T-helper 2 cell (primary cell): Measurements from ENCODE around the gene PLXNA2.

ENCODE experiments used
- DNase-seq, 5 experiments: peaks; one replicate each; pipeline versions ENCODE4 v3.0.0 to v3.0.0-alpha.2; 2012 to 2022

PLXNA2 gene

DNA sequence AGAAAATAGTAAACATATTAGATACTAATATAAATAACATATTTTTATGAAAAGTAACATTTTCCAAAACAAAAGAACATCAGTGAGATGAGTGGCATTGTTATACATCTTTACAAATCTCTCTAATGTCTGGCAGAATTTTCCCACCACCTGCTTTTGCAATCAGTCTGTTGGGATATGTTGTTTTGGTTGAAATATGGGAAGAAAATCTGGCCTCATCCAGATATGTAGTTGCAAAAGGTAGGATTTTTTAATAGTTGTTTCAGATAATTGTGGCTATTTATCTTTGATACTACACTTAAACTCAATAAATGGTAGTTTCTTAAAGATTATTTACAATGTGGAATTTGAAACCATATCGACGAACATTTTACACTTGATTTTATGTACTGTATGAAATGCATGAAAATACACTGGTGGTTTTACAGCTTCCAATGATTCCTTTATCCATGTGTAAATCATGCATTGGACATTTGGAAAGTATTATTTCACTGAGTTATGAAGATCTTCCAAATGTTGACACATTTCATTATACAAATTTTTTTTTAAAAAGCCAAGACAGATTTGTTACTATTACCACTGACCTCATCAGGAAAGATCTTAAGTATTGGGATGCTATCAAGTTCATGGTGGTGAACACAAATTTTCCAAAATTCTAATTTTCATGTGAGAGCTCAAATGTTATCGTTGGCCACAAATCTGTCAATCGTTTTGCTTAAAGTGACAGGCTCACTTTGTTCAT, 259.2 kb downstream of the PLXNA2 start:
- no peak for DNase-seq

DNA sequence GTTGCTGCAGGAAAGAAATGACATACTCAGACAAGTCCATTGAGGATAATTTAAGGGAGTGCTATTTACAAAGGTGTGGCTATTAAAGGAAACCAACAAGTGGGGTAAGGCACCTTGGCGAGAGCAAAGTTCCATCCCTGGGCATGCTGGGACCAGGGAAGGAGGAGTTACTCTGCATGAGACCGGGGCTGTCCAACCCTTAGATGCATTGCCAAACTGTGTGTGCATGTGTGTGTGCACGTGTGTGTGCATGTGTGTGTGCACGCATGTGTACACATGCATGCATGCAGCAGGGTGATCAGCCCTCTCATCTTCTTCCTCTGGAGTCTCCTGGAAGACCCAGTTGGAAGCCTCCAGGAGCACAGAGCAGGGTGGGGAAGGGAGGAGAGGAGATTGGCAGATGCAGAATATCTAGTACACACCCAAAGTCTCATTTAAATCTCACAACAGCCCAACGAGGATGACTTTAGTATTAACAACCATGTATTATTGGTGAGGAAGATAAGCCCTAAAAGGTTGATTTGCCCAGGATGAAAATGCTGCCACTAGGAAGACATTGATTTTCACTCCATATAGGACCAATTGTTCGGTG, 261.0 kb downstream of the PLXNA2 start:
- no peak for DNase-seq

DNA sequence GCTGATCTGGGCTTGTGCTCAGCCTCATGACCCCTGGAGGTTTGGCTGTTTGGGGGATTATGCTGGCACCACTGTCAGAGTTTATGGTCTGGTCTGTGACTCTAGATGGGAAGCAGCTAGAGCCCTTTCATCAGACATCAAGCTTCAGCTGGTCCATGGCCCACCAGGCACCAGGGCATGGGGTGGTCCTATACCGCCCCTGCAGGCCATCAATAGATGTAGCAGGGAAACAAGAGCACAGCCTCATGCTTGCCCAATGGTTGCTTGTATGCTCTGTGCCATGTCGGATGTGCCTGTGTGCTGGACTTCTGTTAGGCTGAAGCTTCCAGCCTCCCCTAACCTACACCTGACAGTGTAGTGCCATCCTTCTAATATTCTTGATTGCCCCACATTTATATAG, 262.2 kb downstream of the PLXNA2 start:
- no peak for DNase-seq

GRCh38 chr1:207978441-207978840, 265.7 kb downstream of the PLXNA2 start:
- no peak for DNase-seq

DNA sequence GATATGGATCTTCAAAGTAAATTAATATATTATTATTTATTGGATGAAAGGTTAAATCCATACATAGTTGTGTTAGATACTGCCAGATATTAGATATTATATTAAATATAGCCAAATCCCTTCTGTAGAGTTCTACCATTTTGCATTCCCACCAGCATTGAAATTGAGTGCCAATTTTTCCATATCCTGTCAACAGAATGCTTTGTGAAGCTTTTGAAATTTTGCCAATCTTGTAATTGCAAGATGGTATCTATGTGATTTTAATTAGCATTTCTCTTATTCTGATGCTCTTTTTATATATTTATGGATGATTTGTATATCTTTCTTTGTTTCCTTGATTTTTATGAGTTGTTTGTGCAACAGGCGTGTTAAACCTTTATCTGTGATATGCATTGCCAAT, 266.3 kb downstream of the PLXNA2 start:
- no peak for DNase-seq

DNA sequence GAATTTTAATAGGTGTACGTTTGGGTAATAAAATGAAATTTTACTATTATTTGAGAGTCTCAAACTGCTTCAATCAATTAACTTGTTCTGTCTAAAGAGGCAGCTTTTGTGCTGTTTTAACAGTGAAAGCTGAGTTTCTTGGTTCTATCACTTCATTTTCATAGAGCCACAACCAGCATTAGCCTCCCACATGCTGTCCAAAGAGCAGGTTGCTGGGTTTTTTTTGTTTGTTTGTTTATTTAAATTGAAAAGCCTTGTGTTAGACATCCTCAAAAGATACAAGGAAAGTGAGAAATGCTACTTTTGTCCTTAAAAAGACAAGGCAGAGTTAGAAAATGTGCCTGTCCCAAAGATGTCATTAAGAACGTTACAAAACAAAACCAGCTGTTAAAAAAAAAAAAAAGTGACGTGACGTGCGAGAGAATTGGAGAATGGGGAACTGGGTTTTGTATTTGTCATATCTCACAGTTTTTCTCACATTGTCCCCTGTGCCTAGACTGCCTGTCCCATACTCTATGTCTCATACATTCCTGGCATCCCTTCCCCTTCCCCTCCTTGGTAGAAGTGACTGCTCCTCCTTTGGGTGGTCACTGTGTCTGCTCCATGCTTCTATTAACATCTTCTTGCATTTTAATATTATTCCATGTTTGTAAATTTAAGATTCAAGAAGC, 270.2 kb downstream of the PLXNA2 start:
- no peak for DNase-seq

GRCh38 chr1:207972337-207972736, 271.8 kb downstream of the PLXNA2 start:
- no peak for DNase-seq
